BJ (cell line): ENCODE measurements around the gene MYO15A. TPM values are rescaled to one million over a fixed set of nuclear protein-coding genes. Genes with fewer than 3 reads are reported as not detected.

Source experiments
- CTCF ChIA-PET: fragments of 350-600 bp; formaldehyde crosslinking; extraction: SDS; loops from one replicate; lab custom pipeline; 2021; ENCODE audit warnings: antibody characterized with exemption, inconsistent platforms; lab: Yijun Ruan, JAX
- POLR2A ChIA-PET: fragments of 300-600 bp; sonication (Branson Sonifier 250); formaldehyde crosslinking; extraction: SDS; loops from one replicate; lab custom pipeline; 2021; ENCODE audit warnings: antibody characterized with exemption; lab: Charles Lee
- DNase-seq: peaks from one replicate; pipeline ENCODE4 v3.0.0-alpha.2; 2011; ENCODE audit warnings: low read depth
- H3K27me3 ChIP-seq: 2 replicates; pipeline ENCODE4 v1.6.0; 2011; ENCODE audit warnings: low read length; ENCODE audit not compliant: control insufficient read depth, insufficient read depth
- H3K36me3 ChIP-seq: 2 replicates; pipeline ENCODE4 v1.5.1; 2011; ENCODE audit warnings: low read length; ENCODE audit not compliant: control insufficient read depth, insufficient read depth
- H3K4me3 ChIP-seq: 2 replicates; pipeline ENCODE4 v1.5.1; 2011; ENCODE audit warnings: low read depth, mild to moderate bottlenecking, control low read depth, low read length
- polyA plus RNA-seq: library from polyadenylated mRNA; depleted of rRNA; stranded (reverse); fragments of >200 nt; gene quantifications from 2 replicates; pipeline ENCODE4 v1.2.3, GENCODE V29; 2011
- TF ChIP-seq, protein P1 (sequence below): IDR thresholded peaks from 2 replicates; pipeline ENCODE4 v1.5.1; 2011; ENCODE audit warnings: low read depth, mild to moderate bottlenecking, control low read depth, inconsistent platforms, low read length, moderate library complexity; ENCODE audit not compliant: insufficient read depth

Gene MYO15A
- polyA plus RNA-seq, 1 experiment: 1.0 TPM

- H3K36me3 ChIP-seq: no peaks in the 10 kb centered on the region
- H3K27me3 ChIP-seq: peaks cover 5% of the 10 kb centered on the region
- TF ChIP-seq, protein P1, sequence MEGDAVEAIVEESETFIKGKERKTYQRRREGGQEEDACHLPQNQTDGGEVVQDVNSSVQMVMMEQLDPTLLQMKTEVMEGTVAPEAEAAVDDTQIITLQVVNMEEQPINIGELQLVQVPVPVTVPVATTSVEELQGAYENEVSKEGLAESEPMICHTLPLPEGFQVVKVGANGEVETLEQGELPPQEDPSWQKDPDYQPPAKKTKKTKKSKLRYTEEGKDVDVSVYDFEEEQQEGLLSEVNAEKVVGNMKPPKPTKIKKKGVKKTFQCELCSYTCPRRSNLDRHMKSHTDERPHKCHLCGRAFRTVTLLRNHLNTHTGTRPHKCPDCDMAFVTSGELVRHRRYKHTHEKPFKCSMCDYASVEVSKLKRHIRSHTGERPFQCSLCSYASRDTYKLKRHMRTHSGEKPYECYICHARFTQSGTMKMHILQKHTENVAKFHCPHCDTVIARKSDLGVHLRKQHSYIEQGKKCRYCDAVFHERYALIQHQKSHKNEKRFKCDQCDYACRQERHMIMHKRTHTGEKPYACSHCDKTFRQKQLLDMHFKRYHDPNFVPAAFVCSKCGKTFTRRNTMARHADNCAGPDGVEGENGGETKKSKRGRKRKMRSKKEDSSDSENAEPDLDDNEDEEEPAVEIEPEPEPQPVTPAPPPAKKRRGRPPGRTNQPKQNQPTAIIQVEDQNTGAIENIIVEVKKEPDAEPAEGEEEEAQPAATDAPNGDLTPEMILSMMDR: no peak
- ChIA-PET CTCF (no interaction called here), POLR2A (no interaction called here)
- DNase-seq: no peak
- no peak overlapping the region for H3K4me3 ChIP-seq
Observed at GRCh38 chr17:18076936-18077335, 31.6 kb upstream of the MYO15A start.

DNA sequence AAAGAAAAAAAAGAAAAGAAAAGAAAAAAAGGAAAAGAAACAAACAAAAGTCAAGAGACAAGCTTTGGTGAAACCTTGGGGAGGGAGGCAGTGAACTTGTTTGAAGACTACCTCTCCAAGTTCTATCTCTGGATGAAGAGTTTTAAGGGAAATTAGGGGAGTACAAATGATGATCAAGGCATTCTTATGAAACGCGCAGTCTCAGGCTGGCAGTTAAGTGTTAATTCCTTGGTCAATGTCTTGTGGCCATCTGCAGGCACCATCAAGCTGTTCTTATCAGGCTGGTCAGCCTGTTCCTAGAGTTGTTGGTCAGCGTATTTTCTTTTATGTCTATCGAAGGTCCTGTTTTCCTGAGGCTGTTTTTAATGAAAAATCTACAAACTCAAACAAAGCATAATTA lies 29.0 kb upstream of the MYO15A start:
- no peak for DNase-seq
- TF ChIP-seq, protein P1: no peak
- Histone ChIP-seq H3K27me3 (peaks cover 5% of the 10 kb centered on the region), H3K4me3 (no peak overlapping the region), H3K36me3 (no peaks in the 10 kb centered on the region)
- ChIA-PET POLR2A (no interaction called here), CTCF (interaction anchor here (1.5 kb wide), 1 partner anchor 24 kb away, joined by 5 read pairs; no protein-coding TSS in a partner anchor)

GRCh38 chr17:18084256-18084655 lies 24.3 kb upstream of the MYO15A start:
- ChIA-PET CTCF (no interaction called here), POLR2A (no interaction called here)
- no peak overlapping the region for H3K4me3 ChIP-seq
- DNase-seq: no peak
- H3K27me3 ChIP-seq: peaks cover 2% of the 10 kb centered on the region
- H3K36me3 ChIP-seq: no peaks in the 10 kb centered on the region
- TF ChIP-seq, protein P1: no peak

GRCh38 chr17:18087610-18088491 lies 20.7 kb upstream of the MYO15A start, which contains the start of gene DRG2:
Gene DRG2, plus strand, starts transcription at chr17:18087948. Its CDS starts 76 bp downstream, at chr17:18088024.
- no peaks in the 10 kb centered on the region for H3K27me3 ChIP-seq
- TF ChIP-seq, protein P1: peak; percentile 33
- DNase-seq: peak; percentile 41
- ChIA-PET POLR2A (no interaction called here), CTCF (interaction anchor here (1.3 kb wide), 1 partner anchor 53 kb away, joined by 4 read pairs; no protein-coding TSS in a partner anchor)
- H3K36me3 ChIP-seq: no peaks in the 10 kb centered on the region
- H3K4me3 ChIP-seq: peak within 1 kb of the TSS; percentile 86

GRCh38 chr17:18089613-18090012 lies 18.9 kb upstream of the MYO15A start:
- H3K4me3 ChIP-seq: no peak overlapping the region
- POLR2A ChIA-PET: no interaction called here
- CTCF ChIA-PET: no interaction called here

More at GRCh38 chr17:18089613-18090012, 18.9 kb upstream of the MYO15A start:
- TF ChIP-seq, protein P1: no peak
- DNase-seq: no peak
- Histone ChIP-seq H3K27me3 (no peaks in the 10 kb centered on the region), H3K36me3 (peaks cover 8% of the 10 kb centered on the region; the same call in 1 of the 2 replicates)
